DMS 273 (cell line): ENCODE data around the gene DHX8.

Experiments
- DNase-seq: peaks from one replicate; lab custom pipeline; 2025; ENCODE audit not compliant: unreplicated experiment; lab: John Stamatoyannopoulos, UW

The DHX8 gene

GRCh38 chr17:43521389-43521788, 37.6 kb downstream of the DHX8 start:
- DNase-seq, result no peak

GRCh38 chr17:43524945-43525575, 41.3 kb downstream of the DHX8 start:
- DNase-seq, result no peak

- peak; percentile 74 for DNase-seq
These were observed 43.3 kb downstream of the DHX8 start for GRCh38 chr17:43526886-43527648.

DNA sequence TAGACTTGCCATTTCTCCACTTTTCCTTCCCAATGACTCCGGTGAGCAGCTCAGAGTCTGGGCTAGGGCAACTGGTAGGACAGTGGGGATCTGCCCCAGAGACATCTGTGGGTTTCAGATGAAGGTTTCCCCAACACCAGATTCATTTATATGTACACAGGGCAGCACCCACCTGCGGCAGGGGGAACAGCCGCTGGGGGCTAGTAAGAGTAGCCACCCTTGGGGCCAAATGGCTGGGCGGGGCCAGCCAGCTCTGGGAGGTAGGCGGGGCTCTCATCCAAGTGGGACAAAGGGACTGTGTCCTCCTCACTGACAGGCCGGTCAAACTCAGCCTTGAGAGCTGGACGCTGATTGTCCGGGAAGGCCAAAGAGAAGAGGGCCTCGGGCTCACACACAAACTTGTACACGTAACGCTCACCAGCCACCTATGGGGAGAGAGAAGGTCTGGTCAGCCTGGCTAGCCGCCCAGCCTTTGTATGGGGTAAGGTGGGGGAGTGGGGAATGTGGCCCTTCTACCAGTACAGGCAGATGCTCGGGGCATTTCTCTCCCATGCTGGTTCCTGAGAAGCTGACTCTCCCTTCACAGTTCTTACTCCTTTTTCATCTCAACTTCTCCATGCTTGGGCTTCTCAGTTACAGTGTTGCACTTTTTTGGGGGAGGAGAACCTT, 44.7 kb downstream of the DHX8 start:
- no peak for DNase-seq

- no peak for DNase-seq
These were observed 45.4 kb downstream of the DHX8 start for GRCh38 chr17:43528988-43529814.

GRCh38 chr17:43529947-43530287, 46.1 kb downstream of the DHX8 start:
- DNase-seq, result no peak

DNA sequence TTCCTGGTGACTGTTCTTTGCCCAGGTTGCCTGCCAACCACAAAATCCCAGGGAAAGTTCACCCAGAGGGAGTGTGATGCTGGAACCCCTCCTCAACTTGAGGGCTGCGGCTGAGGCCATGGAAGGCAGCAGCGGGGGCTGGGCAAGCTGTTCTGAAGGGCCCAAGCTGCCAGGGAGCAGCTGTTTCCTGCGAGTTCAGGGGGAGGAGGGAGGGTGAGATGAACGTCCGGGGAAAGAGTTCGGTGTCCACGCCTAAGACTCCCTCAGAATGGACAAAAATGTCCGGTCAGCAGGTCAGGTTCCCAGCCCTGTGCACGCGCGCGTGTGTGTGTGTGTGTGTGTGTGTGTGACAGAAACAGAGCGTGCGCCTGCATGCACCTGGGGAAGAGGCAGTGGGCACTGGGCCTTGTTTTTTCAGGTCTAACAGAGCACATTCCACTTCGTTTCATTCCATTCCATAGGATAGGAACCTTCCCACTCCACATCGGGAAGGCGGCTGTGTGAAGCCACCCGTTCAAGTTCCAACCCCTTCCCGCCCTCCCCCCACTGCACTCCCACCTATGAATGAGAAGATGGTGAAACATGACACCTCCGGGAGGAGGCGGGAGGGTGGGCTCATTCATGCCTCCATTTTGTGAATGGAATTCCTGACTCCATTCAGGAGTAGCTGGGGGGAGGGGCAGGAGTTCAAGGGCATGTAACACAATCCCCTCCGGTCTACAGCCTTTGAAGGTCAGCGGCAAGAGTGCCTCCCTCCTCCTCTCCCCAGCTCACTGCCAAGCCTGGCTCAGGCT, 46.7 kb downstream of the DHX8 start:
- DNase-seq, result peak; percentile 97

DNA sequence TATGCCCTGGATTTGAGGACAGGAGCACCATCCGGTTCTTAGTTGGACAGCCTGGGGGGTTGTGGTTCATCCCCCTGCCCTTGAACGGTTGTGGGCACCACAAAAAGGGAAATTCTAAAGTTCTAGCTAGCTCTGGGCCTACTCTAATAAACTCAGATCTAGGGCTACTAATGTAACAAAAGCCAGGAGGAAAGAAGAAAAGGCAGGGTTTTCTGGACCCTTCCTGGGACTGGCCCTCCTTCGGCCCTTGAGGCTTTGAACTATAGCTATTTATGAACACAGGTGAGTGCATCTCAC, 47.3 kb downstream of the DHX8 start:
- no peak for DNase-seq

GRCh38 chr17:43531955-43532354, 48.2 kb downstream of the DHX8 start:
- DNase-seq, result no peak

DNA sequence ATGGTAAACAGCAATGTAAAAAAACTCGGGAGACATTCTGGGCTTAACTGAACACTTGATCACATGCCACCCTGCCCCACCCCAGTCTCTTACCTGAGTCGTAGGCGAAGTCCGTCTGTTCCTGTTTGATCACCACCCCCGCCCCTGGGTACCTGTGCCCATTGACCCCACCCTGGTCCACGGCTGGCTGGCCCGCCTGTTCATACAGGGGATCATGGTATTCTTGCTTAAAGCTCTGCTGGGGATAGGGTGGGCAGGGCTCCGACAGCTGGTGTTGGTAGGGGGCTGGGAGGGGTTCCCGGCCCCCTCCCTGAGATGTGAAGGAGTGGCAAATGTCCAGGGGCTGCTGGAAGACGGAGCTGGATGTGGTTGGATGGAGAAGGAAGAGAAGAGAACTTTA, 48.8 kb downstream of the DHX8 start:
- DNase-seq, result no peak

GRCh38 chr17:43533699-43534098, 49.9 kb downstream of the DHX8 start:
- no peak for DNase-seq

- no peak for DNase-seq
These were observed 51.1 kb downstream of the DHX8 start for GRCh38 chr17:43534909-43535308.

DNA sequence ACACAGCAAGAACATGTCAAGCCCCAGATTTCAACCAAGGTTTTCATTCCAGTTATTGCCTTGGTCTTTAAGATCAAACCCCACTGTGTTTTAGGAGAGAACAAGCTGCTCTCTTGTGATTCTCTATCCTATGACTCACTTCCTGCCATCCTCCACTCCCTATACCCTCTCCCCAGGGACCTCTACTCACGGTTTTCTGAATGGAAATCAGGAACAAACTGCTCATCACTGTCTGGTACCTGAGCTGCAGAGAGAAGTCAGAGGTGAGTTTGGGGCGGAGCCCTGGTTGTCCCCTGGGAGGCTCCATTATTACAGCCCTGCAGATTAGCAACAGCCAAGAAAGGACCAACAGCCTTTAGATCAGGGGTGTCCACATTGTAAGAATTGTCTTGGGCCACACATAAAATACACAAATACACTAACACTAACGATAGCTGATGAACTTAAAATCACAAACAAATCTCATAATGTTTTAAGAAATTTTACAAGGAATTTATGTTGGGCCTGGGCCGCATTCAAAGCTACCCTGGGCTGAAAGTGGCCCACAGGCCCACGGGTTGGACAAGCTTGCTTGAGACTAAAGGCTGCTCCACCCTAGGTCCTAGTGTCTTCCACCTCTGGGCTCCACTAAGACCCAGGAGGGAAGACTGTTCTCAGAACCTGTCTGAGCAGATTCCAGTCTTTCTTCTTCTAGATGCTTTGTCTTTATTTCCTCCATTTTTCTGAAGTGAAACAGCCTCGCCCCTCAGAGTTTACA, 52.6 kb downstream of the DHX8 start:
- DNase-seq, result peak; percentile 31

- peak; percentile 35 for DNase-seq
These were observed 57.3 kb downstream of the DHX8 start for GRCh38 chr17:43540821-43541674.

- no peak for DNase-seq
These were observed 59.1 kb downstream of the DHX8 start for GRCh38 chr17:43542859-43543258.

DNA sequence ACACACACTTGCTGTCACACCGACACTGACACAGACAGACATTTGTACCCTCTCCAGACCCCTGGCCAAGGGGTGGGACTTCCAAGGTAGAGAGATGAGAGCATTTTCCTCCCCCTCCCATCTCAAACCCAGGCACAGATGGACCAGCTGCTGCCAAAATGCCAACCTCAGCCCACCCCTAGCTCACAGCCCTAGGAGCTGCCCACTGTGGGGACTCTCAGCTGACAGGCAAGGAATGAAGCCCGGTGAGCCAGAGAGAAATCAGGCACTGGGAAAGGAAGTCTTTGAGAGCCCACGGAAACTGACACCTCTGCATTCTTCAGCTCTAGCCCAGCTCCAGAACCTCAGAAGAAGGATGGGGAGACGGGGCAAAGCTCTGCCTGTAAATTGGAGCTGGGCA, 59.5 kb downstream of the DHX8 start:
- peak; percentile 46 for DNase-seq

DNA sequence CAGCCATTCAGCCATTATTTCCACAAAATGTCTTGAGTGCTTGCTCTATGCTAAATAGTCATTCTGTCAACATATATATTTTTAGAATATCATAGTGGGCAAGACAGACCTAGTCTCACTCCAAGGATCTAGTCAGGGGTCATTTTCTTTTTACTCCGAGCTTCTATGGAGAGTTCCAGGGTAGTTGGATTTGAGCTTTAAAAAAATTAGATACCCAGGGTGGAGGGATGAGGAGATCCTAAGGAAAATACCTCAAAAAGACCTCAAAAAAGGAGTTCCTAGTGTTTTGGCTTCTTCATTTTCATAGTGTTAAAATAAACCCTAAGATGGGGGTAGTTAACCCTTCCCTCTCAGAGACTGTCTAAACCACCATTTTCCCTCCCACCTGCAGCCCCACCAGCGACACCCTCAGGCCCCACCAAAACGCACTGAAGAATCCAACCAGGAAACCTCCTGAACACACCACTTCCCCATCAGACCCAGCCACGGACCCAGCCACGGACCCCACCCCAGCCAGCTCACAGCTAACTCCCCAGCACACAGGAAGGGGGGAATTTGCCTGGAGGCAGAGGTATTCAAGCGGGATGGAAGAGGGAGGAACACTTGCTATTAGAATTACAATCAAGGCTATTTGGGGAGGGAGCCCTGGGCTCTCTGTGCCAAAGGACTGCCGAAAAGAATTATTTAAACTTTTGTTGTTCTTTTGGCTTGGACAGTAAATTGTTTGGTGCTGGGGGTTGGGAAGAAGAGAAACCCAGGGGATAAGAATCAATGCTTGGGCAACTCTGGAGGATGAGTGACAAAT, 60.2 kb downstream of the DHX8 start:
- no peak for DNase-seq

- no peak for DNase-seq
These were observed 61.5 kb downstream of the DHX8 start for GRCh38 chr17:43545383-43545632.
